HL-60 (cell line): Measurements from ENCODE around the gene ANKAR.

Source experiments
- GABPA ChIP-seq: IDR thresholded peaks from 2 replicates; pipeline ENCODE4 v1.6.1; 2012; ENCODE audit warnings: low read depth
- POLR2AphosphoS5 ChIP-seq: IDR thresholded peaks from 2 replicates; pipeline ENCODE4 v1.6.1; 2012; ENCODE audit warnings: low read depth
- REST ChIP-seq: IDR thresholded peaks from 2 replicates; pipeline ENCODE4 v1.6.1; 2012; ENCODE audit warnings: low read depth; ENCODE audit not compliant: insufficient replicate concordance
- TF ChIP-seq, protein P1 (sequence below): IDR thresholded peaks from one replicate; pipeline ENCODE4 v1.5.1; 2011; ENCODE audit warnings: low read length, control low read depth, inconsistent platforms; ENCODE audit not compliant: insufficient read depth

DNA sequence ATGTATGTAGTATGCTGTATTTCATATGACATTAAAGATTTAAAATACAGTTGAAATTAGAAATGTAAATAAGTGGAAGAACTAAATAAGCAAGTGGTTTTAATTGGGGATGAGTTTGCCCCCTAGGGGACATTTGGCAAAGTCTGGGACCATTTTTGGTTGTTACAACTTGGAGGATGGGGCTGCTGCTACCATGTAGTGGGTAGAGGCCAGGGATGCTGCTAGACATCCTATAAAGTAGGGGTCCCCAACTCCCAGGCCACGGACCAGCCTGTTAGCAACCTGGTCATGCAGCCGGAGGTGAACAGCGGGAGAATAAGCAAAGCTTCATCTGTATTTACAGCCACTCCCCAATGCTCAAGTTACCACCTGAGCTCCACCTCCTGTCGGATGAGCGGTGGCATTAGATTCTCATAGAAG is 41.1 kb upstream of the ANKAR start:
- TF ChIP-seq POLR2AphosphoS5, result no peak
- TF ChIP-seq, protein P1, sequence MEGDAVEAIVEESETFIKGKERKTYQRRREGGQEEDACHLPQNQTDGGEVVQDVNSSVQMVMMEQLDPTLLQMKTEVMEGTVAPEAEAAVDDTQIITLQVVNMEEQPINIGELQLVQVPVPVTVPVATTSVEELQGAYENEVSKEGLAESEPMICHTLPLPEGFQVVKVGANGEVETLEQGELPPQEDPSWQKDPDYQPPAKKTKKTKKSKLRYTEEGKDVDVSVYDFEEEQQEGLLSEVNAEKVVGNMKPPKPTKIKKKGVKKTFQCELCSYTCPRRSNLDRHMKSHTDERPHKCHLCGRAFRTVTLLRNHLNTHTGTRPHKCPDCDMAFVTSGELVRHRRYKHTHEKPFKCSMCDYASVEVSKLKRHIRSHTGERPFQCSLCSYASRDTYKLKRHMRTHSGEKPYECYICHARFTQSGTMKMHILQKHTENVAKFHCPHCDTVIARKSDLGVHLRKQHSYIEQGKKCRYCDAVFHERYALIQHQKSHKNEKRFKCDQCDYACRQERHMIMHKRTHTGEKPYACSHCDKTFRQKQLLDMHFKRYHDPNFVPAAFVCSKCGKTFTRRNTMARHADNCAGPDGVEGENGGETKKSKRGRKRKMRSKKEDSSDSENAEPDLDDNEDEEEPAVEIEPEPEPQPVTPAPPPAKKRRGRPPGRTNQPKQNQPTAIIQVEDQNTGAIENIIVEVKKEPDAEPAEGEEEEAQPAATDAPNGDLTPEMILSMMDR, result peak; percentile 35
- TF ChIP-seq GABPA, result no peak
- no peak for TF ChIP-seq REST
